ENCODE data around the gene WDR12. TPM values are rescaled to one million over a fixed set of nuclear protein-coding genes. Genes with fewer than 3 reads are reported as not detected.

Gene WDR12
- total and polyA plus RNA-seq, 2 of the 13 experiments (the other 11 are each of a cell fraction or from before 2014, with no cell fraction given) = 94.4 to 216 TPM

GRCh38 chr2:202911512-202912341 lies at the start of gene WDR12, which contains the start of gene CARF (continued):
- TF ChIP-seq ZNF142 (CRISPR knock-in tag; IDR thresholded peaks at IDR 0.05) (no peak; the same call in 1 of the 2 replicates), ZNF597 (CRISPR knock-in tag; IDR thresholded peaks at IDR 0.05) (no peak), ADNP (CRISPR knock-in tag; IDR thresholded peaks at IDR 0.05) (no peak), SMAD3 (CRISPR knock-in tag; IDR thresholded peaks at IDR 0.05) (peak; percentile 79; the same call in 1 of the 2 replicates), ETV6 (CRISPR knock-in tag; conservative IDR thresholded peaks at IDR 0.05) (0 out of 2 replicates have a peak, but pooled peaks have one; percentile 27), FOXO1 (CRISPR knock-in tag; IDR thresholded peaks at IDR 0.05) (no peak; the same call in 1 of the 2 replicates), PHB2 (IDR thresholded peaks at IDR 0.05; ENCODE audit: partially characterized antibody) (no peak), SOX5 (CRISPR knock-in tag; IDR thresholded peaks at IDR 0.05; ENCODE audit: borderline replicate concordance) (no peak; the same call in none of the 2 replicates), ZNF546 (CRISPR knock-in tag; conservative IDR thresholded peaks at IDR 0.05) (no peak), ZNF138 (CRISPR knock-in tag; IDR thresholded peaks at IDR 0.05; ENCODE audit: low read depth) (peak; percentile 82; the same call in 1 of the 2 replicates), ZBTB21 (CRISPR knock-in tag; IDR thresholded peaks at IDR 0.05) (no peak), SIN3A (IDR thresholded peaks at IDR 0.05; ENCODE audit: borderline replicate concordance, low read depth, low read length) (peak; percentile 99), HNRNPLL (IDR thresholded peaks at IDR 0.05; ENCODE audit: low read depth, low read length, poor library complexity, severe bottlenecking) (peak; percentile 83), PHF8 (CRISPR knock-in tag; IDR thresholded peaks at IDR 0.05) (peak; percentile 63; the same call in 1 of the 2 replicates), ZKSCAN8 (CRISPR knock-in tag; IDR thresholded peaks at IDR 0.05; ENCODE audit: borderline replicate concordance) (peak; percentile 76; the same call in 1 of the 2 replicates), TFE3 (CRISPR knock-in tag; IDR thresholded peaks at IDR 0.05) (peak; percentile 93), HDAC2 (CRISPR knock-in tag; IDR thresholded peaks at IDR 0.05) (peak; percentile 70), ZNF17 (CRISPR knock-in tag; IDR thresholded peaks at IDR 0.05) (no peak), ZNF879 (CRISPR knock-in tag; IDR thresholded peaks at IDR 0.05) (no peak)
